CD4-positive, alpha-beta T cell treated with Interleukin-6 for 4 hours (primary cell): ENCODE measurements around the gene USP13.
"Not testable (repeated sequence)": the region's sequence is repeated elsewhere in the genome, so short reads cannot be mapped to it uniquely, and the experiment has no call there.

Experiments used
- DNase-seq: peaks from one replicate; pipeline ENCODE4 v3.0.0-alpha.2; 2020; ENCODE audit warnings: mixed read lengths

Gene USP13

GRCh38 chr3:179739816-179740594 is 87.2 kb downstream of the USP13 start:
- DNase-seq, result no peak

- no peak for DNase-seq
Observed at GRCh38 chr3:179743913-179744312, 91.1 kb downstream of the USP13 start.

DNA sequence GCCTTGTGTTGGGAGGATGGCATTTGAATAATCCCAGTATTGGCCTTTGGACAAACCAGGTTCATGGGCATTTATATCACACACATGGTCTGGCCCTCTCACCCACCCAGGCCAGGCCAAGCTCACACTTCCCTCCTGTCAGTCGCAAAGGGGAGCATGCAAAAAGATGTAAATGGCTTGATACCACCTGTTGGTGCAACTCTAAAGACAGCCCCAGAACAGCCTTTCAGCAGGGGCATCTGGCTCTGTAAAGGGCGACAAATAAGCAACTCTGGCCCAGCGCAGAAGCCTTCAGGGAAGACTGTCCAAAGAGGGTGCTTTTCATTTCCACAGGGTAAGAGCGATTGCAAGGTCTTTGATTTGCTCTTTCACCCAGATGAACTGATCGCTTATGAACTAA is 91.8 kb downstream of the USP13 start:
- DNase-seq, result no peak

- no peak for DNase-seq
Observed at GRCh38 chr3:179745079-179745478, 92.2 kb downstream of the USP13 start.

- no peak for DNase-seq
Observed at GRCh38 chr3:179745716-179746115, 92.9 kb downstream of the USP13 start.

- DNase-seq, result no peak
Observed at GRCh38 chr3:179750720-179751328, 98.0 kb downstream of the USP13 start.

DNA sequence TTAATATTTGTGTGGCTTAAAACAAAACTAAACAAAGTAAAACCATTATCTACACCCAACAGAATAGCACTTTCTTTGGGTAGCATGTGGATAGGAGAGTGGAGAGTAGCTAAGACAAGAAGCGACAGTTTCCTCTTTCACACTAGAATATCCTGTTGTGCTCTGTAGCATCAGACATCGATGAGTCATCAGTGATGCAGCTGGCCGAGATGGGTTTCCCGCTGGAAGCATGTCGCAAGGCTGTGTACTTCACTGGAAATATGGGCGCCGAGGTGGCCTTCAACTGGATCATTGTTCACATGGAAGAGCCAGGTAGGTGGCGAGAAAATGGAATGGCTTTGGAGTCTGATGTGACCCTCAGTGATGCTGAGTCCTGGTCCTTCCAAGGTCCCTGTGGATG is 108.1 kb downstream of the USP13 start:
- DNase-seq, result no peak

- no peak for DNase-seq
Observed at GRCh38 chr3:179765396-179765795, 112.6 kb downstream of the USP13 start.

DNA sequence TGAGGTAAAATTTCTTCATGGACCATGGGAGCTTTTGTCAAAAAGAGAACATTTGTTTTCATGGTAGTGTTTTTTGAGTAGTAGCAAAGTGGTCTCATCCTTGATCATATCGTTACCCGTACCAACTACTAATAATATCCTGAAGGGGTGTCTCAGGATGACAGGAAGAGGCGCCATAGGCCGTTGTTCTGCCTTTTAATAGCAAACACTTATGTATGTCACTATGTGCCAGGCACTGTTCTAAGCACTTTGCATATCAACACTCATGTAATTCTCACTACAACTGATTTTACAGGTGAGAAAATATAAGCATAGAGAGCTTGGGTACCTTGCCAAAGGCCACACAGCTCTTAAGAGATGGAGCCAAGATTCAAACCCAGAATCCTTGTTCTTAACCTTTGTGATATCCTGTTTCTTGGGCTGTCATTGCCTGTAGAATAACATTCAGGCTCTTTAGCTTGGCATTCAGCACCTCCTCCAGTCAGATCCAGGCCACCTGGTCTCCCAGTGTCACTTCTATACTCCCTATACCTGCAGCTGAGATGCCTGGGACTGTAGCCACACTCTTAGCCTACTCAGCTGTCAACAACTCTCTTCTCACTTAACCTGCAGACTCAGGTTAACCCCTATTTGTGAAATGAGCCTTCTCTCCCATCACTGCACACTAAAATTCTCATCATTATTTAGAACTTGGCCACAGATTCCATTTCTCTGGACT is 113.7 kb downstream of the USP13 start:
- no peak for DNase-seq

- DNase-seq, result no peak
Observed at GRCh38 chr3:179768080-179768479, 115.2 kb downstream of the USP13 start.

- no peak for DNase-seq
Observed at GRCh38 chr3:179769411-179770247, 116.8 kb downstream of the USP13 start.

GRCh38 chr3:179771797-179772196 is 119.0 kb downstream of the USP13 start:
- DNase-seq, result no peak

- no peak for DNase-seq
Observed at GRCh38 chr3:179772297-179772696, 119.5 kb downstream of the USP13 start.

DNA sequence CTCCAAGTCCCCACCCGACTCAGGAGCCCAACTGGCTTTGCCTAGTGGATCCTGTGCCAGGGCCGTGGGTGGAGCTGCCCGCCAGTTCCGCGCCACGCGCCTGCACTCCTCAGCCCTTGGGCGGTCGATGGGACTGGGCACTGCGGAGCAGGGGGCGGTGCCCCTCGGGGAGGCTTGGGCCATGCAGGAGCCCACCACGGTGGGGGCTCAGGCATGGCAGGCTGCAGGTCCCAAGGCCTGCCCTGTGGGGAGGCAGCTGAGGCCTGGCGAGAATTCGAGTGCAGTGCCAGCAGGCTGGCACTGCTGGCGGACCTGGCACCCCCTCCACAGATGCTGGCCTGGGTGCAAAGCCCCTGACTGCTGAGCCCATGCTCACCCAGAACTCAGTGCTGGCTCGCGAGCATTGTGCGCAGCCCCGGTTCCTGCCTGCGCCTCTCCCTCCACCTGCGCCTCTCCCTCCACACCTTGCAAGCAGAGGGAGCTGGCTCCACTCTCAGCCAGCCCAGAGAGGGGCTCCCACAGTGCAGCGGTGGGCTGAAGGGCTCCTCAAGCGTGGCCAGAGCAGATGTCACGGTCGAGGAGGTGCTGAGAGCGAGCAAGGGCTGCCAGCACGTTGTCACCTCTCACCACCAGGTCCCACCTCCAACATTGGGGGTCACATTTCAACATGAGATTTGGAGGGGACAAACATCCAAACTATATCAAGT is 122.7 kb downstream of the USP13 start:
- no peak for DNase-seq

- not testable (repeated sequence) for DNase-seq
Observed at GRCh38 chr3:179782841-179783240, 130.0 kb downstream of the USP13 start.

GRCh38 chr3:179788996-179789395 is 136.2 kb downstream of the USP13 start:
- DNase-seq, result no peak

- no peak for DNase-seq
Observed at GRCh38 chr3:179791793-179792192, 139.0 kb downstream of the USP13 start.

DNA sequence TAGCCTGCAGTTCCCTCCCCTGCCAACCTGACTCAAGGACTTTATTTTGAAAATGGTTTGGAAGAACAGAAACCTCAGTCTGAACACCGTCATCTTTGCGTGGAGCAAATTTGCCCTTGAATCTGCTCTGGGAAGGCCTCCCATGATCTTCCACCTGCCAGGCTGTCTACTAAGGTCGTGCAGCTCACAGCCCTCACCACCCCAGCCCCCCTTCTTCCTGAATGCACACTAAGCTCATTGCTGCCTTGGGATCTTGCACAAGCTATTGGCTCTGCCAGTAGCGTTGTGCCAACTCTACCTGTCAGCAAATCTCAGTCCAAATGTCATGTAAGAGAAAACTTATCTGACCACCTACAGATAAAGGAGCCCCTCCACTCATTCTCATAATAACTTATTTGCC is 141.5 kb downstream of the USP13 start:
- DNase-seq, result no peak

DNA sequence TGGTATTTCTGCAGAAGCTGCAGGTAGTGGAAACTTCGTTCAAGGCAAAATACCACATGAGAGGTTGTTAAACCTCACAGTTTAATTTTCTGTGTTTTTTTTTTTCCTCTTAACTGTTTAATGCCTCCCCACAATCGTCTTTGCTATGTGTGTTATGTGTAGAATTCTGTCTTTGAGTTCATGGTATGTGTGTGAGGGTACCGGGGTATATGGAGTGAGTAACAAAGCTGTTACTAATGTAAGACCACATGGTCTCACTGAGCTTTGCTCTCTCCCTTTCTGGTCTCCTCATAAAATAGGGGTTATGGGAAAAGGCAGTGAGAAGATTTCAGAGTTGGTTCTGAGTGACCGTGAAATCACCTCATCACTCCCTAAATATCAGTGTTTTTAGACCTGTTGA is 143.6 kb downstream of the USP13 start:
- no peak for DNase-seq

GRCh38 chr3:179797192-179797591 is 144.4 kb downstream of the USP13 start:
- DNase-seq, result no peak

DNA sequence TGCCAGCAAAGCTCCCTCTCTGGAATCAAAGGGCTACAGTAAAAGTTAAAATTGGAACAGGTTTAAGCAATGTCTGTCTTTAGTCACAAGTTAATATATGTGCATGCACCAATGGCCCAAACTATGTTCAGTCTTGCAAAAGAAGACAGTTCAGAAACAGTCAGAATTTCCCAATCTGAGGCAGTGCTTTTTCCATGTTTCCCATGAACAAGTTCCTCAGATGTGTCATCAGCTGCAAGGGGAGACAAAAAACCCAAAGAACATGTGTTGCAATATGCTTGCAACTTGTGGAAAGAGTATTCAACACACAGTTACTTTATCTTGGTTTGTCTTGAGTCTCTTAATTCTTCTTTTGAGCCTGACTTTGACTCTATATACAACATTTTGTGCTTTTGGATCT is 148.4 kb downstream of the USP13 start:
- DNase-seq, result no peak

GRCh38 chr3:179801856-179802255 is 149.0 kb downstream of the USP13 start:
- no peak for DNase-seq
